Stimulated activated naive CD4-positive, alpha-beta T cell (primary cell): ENCODE data around the gene DLG2.

Experiments used
- DNase-seq, 6 experiments: peaks; one replicate each; lab custom pipeline; 2025; lab: John Stamatoyannopoulos, UW

The DLG2 gene

DNA sequence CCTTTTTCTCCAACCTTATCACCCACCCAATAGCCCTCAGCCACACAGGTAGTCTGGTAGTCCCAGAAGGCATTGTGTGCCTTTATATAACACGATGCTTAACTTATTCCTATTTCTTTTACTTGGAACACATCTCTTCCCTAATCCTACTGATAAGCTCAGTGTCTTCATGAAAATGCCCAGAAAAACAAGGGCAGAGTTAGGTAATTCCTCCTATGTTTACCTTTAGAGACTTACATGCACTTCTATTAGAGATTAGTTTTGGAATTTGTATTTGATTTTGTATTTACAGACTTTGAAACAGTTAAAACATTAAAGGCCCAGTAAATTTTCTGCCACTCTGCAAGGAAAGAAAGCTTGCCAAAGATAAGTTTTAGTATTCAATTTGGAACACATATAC lies 1703.2 kb downstream of the DLG2 start:
- no peak for DNase-seq

DNA sequence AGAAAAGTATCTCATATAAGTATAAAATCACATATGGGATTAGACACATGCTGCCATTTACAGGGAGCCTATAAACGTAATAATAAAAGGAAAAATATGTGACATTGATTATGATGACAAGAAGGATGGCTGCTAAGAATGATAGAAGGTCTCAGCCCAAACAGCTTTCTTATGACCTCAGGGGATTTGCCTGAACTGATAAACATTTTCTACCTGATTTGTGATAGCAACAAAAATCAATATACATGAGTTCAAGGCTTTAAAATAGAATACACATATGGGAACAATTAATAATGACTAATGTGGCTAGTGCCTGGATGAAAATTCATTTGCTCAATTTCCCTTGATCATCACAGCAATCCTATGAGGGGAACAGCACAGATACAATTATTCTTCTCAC lies 1704.2 kb downstream of the DLG2 start:
- DNase-seq = no peak

DNA sequence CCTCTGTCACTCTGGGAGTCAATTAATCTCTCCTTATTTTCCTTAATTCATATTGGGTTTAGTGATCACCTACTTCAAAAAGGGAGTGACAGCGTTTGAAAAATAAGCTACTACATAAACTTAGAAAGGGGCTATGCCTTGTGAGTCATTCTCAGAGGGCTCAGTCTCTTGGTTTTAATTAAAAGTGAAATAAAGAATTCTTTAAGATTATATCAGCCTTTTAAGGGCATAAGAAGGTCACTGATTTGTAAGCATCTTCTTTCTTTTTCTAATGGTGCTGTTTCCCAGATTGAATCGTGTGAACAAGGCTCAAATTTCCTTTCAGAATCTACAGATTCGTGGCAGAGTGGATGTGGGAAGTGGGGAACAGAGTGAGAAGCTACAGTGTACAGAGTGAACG lies 1704.8 kb downstream of the DLG2 start:
- DNase-seq = no peak

DNA sequence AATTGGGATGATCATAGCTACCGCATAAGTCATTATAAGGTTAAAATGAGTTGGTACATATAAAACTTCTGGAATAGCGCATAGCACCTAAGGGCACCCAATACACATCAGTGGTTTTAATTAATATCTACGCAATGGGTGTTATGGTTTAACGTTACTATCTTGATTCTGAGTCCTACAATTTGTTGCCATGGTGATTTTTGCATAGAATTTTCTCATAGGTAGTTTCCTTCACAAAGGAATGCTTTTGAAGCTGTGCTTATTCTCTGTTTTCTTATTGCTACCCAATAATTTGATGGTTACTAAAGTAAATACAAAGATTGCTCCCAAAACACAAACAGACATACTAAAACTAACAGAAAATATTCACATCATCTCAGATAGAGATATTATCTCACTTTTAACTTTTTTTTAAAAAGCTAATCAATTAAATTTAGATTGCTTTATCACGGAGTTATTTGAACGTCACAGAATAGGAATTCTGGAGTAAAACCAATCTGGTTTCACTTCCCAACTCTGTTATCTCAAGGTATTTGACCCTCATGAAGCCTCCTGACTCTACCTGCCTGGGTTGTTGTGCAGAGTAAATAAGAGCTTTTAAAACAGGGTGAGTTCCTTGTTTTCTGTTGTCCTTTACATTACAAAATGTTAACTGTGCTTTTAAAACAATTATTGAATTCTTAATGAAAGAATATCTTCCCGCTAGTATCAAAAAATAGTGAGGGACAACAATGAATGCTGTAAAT lies 1705.5 kb downstream of the DLG2 start:
- DNase-seq = no peak

DNA sequence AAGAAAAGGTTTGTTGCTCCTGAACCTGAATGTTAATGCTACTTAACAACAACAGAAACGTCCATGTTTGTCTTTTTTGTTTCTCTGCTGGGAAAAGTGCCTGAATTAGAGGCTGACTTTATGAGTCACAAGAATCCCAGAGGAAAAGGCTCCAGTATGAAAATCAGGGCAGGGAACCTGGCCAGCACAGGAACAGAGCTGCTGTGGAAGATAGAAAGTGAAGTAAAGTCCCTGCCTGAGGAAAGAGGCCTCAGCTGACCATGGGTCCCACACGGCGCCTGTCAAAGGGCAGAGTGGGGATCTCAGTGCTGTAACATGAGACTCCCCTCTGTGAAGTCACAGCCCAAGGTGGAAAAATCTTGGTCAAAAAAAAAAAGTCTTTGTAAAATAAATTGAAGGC lies 1708.7 kb downstream of the DLG2 start:
- DNase-seq = no peak

DNA sequence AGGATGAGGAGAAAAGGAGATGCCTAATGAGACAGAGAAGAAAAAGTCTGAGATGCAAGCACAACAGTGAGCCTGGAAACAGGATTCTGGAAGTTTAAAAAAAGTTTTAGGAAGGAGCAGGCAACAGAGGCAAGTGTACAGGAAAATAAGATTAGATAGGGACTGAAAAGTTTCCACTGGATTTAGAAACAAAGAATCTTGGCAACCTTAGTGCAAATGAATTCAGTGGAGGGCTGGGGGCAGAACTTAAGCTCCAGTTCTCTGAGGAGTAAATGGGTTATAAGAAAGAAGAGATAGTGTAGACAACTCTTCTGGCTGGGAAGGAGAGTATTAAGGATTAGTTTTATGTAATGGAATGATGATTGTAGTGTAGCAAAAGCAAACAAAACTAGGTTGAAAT lies 1712.1 kb downstream of the DLG2 start:
- no peak for DNase-seq

DNA sequence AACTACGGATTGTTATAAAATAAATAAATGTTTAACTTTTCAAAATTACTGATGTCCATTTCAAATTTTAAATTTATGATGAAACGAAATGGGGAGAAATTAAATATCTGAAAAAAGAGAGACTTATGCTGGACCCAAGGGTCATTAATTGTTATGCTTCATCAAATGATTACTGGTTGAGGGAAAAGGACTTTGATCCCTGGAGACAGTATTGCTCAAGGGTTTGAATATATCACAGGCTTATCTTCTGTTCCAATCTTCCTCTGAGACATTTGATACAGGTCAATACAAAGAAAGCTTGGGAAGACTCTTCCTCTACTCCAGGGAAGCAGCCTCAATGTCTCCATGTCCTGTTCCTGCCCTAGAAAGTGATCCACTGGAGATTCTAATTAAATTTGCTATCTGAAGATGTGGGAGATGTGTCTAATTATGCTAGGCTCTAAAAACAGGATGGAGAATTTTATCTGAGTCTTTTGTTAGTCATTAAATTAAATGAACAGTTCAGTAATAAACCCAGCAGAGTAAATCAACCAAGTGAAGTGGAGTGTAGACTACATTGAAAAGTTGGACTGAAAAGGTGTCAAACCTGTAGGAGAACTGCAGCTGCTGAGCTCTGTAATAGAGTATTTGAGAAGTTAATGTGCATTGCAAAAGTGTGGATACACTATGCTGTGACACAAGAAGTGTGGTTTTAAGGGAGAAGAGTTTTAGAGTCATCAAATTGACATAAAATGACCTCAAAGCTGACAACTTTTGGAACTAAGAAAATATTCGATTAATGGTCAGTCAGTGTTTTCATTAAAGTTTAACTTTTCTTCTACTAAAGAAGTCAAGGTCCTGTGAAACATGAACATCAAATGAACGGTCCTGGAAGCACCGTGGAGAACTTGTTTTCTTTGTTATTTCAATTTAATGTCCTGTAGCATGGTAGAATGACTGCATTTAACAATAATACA lies 1717.3 kb downstream of the DLG2 start:
- DNase-seq = no peak

DNA sequence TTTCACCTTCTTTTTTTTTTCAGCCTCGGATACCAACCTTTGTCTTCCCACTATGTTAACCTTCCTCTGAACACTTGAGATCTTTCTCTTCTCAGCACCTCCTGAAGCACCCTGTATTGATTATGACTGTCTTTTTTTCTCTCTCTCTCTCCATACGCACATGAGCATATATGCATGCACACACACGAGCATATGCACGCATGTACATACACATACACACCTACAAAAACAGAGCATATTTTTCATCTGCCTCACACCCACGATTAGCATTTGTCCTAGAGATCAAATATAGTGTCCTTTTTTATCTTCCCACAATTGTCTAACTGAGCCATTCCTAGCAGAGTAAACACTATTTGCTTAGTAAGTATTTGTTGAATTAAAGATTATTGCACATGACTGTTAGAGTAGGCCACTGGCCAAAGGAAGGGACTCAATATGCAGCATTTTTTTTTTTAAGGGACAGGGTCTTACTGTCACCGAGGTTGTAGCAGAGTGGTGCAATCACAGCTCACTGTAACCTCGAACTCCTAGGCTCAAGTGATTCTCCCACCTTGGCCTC lies 1718.8 kb downstream of the DLG2 start:
- DNase-seq = no peak

DNA sequence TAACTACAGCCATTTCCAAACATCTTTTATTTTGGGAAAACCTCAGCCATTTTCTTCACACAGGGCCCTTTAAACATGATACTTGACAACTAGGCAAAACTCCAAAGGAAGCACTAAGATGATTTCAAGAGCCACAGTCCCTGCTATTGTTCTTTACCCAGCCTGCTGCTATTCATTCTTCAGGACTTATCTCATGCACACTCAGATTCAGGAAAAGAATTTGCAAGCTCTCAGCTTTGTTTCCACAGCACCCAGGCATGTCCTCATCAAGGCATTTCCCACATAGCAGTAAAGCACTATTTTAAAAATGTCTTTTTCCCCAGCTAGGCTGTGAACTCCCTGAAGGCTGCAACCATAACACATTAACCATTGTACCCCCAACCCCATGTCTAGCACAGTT lies 1731.6 kb downstream of the DLG2 start:
- DNase-seq = no peak

DNA sequence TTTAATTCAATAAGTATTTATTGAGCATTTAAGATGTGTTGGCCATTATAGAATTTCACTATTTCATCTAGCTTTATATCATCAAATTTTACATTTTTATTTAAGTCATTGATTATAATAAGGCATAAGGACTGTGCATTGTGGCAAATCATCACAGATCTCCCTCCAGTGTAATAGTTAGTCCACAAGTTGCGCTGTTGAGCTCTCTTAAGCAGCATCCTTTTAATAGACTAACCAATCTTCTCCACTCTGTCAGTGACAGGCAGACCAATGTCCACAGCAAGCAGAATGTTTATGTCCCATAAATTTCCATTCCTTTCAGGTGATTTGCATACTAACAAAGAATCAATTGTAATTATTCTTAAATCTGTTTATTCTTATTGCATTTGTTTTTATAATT lies 1745.7 kb downstream of the DLG2 start:
- DNase-seq = no peak

DNA sequence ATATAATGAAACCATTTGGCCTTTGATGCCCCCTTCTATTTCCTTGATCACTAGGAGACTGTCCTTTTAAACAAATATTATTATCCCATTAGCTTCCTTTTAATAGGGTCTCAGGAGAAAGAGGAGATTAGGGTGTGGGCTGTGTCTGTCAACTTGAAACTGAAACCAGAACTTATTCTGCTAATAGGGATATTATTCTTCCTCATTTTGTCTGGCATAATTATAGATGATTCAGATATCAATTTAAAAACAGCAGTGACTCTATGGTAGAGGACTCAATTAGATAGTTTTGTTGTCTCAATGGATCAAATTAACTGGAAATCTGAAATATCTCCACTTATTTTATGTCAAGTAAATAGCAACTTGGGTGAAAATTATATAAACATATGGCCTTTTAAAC lies 1756.1 kb downstream of the DLG2 start:
- no peak for DNase-seq

DNA sequence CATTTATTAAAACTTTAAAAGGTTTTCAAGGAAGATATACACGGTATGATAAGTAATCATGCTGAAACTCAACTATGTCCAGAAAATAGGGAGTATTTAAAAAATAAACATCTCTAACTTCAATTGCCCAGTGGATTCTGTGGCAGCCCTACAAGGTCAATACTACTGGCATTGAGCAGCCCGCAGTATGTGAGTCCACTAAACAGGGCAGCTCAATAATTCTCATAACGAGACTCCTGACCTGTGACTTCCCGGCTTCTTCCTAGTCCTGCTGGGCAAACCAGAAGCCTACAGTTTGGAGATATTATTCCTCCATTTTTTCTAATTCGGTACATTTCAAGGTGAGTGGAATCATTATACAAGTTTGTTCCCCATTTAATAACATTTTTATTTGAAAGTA lies 1760.5 kb downstream of the DLG2 start:
- no peak for DNase-seq

DNA sequence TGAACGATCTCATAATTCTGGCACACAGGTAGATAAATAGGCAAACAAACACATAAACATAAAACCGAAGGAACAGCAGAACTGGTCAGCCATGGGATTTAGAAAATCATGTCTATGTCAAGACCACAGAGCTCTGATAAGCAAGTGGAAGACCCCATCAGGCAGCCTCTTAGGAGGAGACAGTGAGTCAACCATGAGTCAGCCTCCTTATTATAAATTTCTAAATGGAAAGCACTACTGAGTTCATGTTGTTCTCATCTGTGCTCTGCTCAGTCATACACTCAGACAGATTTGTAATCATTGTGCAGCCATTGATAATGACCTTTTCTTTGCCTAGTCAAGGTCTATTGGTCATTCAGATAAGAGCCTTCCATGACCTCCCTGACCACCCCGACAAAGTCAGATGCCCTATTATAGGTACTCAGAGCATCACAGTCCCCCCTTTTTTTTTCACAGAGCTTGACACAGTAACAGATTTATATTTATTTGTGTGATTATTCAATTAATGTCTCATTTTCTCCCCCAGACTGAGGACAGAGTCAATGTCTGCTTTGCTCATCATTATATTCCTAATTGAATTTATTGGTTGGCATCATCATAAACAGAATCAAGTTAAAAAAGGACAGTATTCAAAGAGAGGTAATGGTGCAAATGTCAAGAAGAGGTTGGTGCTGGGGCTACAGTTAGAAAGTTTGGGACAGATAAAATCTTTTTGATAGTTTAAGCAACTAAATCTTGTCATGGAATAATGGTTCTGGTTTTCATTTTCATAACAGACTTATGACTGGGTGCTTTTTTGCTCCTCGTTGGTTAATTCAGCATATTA lies 1761.3 kb downstream of the DLG2 start:
- DNase-seq = no peak

DNA sequence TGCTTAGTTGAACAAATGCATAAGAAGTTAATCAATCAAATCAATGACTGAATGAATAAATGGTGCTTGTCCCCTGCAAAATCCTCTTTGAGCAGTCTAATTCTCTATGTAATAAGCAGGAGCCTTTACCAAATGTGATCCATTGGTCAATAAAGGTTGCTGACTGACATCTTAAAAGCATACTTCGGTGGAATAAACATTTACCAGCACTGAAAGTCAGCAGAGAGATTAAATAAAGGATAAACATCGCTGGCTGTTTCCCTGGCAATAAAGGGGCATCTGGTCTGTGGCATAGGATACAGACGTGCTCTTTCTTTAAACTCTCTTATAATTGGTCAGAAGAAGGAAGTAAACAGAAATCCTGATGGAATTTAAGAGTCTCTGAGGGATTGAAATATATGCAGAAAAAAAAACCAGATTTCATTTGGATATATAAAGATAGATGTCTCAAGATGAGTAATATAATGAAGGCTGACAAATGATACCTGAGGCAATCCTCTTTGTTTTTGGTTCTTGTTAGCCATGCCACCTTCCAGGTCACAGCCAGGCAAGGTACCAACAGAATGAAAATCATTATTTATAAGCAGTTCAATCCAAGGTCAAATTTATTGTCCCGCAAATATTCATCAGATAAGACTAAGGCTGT lies 1762.6 kb downstream of the DLG2 start:
- DNase-seq = no peak

DNA sequence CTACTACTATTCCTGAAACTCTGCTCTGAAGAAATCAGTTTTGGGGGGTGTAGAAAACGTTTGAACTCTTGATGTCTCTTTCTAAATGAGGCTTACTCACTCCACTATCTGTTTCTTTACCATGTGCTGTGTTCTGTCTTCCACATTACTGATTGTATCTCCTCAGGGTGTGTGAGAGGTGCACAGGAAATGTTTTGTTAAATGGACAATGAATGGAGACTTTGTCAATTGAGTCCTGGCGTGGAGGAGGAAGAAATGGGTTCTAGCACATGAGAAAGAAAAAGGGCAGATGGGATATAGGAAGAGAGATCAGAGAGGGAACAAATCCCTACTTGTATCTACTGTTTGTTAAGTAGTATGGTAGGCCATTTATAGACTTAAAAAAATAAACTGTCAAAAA lies 1763.9 kb downstream of the DLG2 start:
- no peak for DNase-seq

DNA sequence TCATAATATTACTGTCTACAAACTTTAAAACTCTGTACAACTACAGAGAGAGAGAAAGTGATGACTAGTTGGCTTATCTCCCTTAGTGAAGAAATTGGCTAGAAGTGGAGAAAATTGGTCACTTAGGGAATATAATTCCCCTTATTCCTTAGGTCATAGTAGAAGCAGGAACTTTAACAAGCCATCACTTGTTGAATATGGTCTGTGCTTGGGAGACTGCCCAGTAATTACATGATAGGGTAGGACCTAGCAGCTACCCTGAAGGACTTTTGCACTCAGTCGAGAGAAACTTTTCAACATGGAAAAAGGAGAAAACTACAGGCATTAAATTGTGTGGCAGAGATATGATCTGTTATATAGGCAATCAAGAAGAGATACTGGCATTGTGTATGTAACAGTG lies 1764.5 kb downstream of the DLG2 start:
- no peak for DNase-seq

DNA sequence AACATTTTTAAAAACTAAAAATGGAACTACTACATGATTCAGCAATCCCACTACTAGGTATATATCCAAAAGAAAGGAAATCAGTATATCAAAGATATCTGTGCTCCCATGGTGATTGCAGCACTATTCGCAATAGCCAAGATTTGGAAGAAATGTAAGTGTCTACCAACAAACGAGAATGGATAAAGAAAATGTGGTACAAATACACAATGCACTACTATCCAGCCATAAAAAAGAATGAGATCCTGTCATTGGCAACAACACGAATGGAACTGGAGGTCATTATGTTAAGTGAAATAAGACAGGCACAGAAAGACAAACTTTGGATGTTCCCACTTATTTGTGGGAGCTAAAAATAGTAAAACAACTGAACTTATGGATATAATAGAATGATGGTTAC lies 1765.1 kb downstream of the DLG2 start:
- DNase-seq = no peak

DNA sequence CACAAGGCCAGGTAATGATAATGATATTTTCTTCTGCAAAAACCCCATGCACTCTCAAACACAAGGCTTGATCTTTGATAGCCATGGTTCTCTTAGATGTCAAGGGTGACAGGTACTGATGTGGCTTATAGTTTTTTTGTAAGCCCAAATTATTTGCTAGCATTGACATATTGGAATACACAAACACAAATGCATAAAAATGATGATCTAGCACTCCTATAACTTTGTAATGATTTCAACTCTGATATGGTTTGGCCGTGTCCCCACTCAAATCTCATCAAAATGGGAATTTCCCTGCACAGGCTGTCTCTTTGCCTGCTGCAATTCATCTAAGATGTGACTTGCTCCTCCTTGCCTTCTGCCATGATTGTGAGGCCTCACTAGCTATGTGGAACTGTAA lies 1768.5 kb downstream of the DLG2 start:
- no peak for DNase-seq

DNA sequence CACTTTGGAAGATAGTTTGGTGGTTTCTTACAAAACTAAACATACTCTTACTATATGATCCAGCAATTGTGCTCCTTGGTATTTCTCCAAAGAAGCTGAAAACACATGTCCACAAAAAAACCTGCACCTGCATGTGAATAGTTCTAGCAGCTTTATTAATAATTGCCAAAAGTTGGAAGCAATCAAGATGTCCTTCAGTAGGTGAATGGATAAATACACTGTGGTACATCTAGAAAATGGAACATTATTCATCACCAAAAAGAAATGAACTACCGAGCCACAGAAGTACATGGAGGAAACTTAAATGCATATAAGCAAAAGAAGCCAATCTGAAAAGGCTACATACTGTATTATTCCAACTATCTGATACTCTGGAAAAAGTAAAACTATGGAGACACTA lies 1771.9 kb downstream of the DLG2 start:
- no peak for DNase-seq

DNA sequence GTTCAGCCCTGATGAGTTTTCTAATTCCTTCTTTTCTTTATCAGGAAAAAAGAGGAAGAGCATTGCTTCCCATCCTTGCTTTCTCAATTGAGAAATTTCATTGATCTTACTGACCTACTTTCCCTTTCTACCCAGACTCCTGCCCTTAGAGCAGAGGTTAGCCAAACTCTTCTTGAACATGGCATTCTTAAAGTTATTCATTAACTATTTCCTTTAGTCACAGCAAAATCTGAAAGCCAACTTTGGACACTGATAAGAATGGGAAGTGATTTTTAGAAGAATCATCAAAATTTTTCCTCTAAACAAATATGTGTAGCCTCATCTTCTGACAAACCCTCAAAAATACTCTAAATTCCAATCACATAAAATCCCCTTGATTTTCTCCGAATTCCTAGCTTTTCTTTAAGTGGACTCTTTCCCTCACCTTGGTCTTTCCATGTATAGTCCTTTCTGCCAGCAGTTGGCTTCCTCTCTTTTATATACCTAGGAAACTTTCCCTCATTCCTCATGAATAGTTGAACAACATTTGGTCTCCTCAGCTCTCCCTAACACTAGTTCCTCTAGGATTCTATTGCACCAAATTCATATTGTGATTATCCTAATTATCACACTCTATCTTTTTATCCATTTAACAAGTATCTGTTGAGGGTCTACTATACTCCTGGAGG lies 1774.2 kb downstream of the DLG2 start:
- DNase-seq = no peak

DNA sequence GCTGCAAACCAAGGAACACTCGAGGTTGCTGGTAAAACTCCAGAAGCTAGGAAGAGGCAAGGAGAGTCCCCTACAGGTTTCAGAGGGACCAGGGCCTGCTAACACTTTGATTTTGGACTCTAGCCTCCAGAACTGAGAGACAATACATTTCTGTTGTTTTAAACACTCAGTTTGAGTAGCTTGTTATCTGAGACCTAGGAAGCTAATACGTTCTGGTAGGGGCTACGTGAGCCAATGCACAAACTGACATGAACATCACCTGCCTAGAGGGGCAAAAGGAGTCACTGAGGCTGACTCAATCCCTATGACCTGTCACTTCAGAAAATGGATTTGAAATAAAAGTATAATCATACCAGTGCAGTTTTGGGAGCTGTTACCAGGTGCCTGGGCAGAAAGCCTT lies 1775.1 kb downstream of the DLG2 start:
- DNase-seq = no peak
